ENCODE results near the gene CNGA1. TPM values are rescaled to one million over a fixed set of nuclear protein-coding genes. Genes with fewer than 3 reads are reported as not detected.
A peak's percentile ranks its signal among the peaks of the same experiment; 100 is the strongest.
"Not testable (repeated sequence)": the region's sequence is repeated elsewhere in the genome, so short reads cannot be mapped to it uniquely, and the experiment has no call there.

Gene CNGA1
- total and polyA plus RNA-seq, 2 donors = 2.5 to 8.2 TPM

DNA sequence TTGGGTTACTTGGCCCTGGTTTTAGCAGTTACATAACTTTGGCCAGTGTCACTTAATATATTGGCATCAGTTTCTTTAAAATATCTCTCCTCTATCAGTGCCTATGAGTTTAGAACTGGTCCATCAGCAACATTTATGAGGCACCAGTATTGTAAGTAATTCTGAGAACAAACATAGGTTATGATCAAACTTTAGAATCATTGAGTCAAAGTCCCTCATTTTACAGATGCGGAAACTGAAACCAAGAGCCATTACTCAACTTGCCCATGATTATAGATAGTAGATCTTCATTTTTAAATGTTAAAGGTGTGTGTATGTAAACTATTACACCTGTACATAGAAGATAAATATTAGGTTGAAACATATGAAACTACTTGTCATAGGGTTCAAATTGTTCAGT, 4.6 kb upstream of the CNGA1 start:
- WGBS = 0% methylated on average over 1 of the region's 1 CpG
- no peak for DNase-seq (ENCODE audit: extremely low spot score)
- Histone ChIP-seq H3K4me1 (ENCODE audit: insufficient read depth) (no peaks in the 10 kb centered on the region), H3K4me3 (ENCODE audit: low read depth, low read length) (no peak overlapping the region), H3K36me3 (ENCODE audit: insufficient read depth) (no peaks in the 10 kb centered on the region), H3K27ac (ENCODE audit: low read depth) (no peak overlapping the region)

DNA sequence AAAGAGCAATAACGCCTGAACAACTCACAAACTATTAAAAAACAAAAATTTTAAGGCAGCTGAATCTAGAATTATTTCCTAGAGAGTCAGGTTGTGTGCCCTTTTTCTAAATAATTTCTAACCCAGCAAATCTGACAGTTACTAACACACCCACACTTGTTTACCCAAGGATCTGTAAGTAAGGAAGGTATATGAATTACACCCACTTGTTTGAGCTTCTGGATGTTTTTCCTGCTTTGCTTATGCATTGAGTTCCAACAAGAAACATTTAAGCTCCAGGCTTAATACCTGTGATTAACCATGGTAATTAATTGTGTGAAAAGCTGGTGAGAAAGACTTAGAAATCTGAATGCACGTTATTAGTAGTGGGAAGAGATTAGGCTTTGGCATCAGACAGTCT, 1.6 kb upstream of the CNGA1 start:
- Histone ChIP-seq H3K27ac (ENCODE audit: low read depth) (no peak overlapping the region), H3K4me3 (ENCODE audit: low read depth, low read length) (no peak overlapping the region), H3K4me1 (ENCODE audit: insufficient read depth) (no peaks in the 10 kb centered on the region), H3K36me3 (ENCODE audit: insufficient read depth) (no peaks in the 10 kb centered on the region)
- DNase-seq (ENCODE audit: extremely low spot score) = no peak
- 65% methylated on average over 2 of the region's 2 CpGs for WGBS

DNA sequence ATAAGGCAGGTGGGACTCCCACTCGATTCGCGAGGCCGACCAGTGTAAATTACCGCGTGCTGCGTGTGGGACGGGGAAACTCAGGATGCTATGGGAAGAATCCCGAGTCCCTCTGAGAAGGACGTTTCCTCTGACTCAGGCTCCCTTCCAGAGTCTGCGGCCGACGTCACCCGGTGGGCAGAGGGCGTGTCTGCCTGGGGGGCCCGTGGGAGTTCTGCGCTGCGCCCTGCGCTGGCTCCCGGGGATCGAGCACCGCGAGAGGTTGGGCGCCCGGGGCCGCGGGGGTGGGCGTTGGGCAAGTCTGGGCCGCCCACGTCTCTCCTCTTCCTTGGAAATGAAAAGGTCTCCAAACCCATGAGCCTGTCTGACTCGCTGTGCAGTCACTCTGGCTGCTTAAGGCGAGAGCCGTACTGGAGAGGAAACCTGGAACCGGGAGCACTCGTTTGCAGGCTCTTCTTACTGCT, 659 bp upstream of the CNGA1 start:
- peak; percentile 37 for DNase-seq (ENCODE audit: extremely low spot score)
- H3K36me3 ChIP-seq (ENCODE audit: insufficient read depth) = no peaks in the 10 kb centered on the region
- H3K4me1 ChIP-seq (ENCODE audit: insufficient read depth) = no peaks in the 10 kb centered on the region
- peak overlapping the region; percentile 76 for H3K27ac ChIP-seq (ENCODE audit: low read depth)
- H3K4me3 ChIP-seq (ENCODE audit: low read depth, low read length) = peak overlapping the region; percentile 53
- 1% methylated on average over 35 of the region's 35 CpGs for WGBS

DNA sequence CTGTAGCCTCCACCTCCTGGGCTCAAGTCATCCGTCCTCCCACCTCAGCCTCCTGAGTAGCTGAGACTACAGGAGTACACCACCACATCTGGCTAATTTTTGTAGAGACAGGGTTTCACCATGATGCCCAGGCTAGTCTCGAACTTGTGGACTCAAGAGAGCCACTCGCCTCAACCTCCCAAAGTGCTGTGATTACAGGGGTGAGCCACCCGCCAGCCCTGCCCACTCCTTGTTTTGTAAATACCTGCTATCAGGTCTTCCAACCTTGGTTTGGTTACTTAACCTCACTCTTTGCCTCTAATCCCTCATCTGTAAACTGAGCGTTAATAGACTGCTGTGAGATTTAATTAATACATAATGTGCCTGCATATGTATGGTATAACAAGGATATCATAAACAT, 803 bp downstream of the CNGA1 start:
- H3K4me3 ChIP-seq (ENCODE audit: low read depth, low read length) = peak overlapping the region; percentile 53
- peaks cover 1% of the 10 kb centered on the region for H3K36me3 ChIP-seq (ENCODE audit: insufficient read depth)
- no peak for DNase-seq (ENCODE audit: extremely low spot score)
- H3K4me1 ChIP-seq (ENCODE audit: insufficient read depth) = no peaks in the 10 kb centered on the region
- 80% methylated on average over 5 of the region's 5 CpGs for WGBS
- peak overlapping the region; percentile 68 for H3K27ac ChIP-seq (ENCODE audit: low read depth)

DNA sequence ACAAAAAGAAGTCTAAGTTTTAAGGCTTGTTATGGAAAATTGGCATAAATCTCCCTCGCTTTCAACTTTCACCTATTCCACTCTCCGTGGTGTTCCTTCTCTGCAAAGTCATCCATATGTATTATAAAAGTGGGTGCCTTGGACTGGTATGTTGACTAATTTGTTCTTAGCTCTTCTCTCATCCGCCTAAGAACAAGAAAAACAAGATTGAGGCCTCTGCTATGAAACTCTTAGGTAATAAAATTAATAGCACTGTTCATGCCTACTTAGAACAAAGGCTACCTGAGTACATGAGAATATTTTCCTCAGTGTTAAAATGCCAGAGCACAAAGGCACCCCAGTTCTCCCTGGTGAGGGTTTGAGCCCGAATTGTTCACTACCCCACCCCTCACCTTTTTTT, 1.3 kb downstream of the CNGA1 start:
- peaks cover 1% of the 10 kb centered on the region for H3K36me3 ChIP-seq (ENCODE audit: insufficient read depth)
- no peak for DNase-seq (ENCODE audit: extremely low spot score)
- H3K4me1 ChIP-seq (ENCODE audit: insufficient read depth) = no peaks in the 10 kb centered on the region
- H3K27ac ChIP-seq (ENCODE audit: low read depth) = peak overlapping the region; percentile 68
- 93% methylated on average over 4 of the region's 4 CpGs for WGBS
- H3K4me3 ChIP-seq (ENCODE audit: low read depth, low read length) = no peak overlapping the region

DNA sequence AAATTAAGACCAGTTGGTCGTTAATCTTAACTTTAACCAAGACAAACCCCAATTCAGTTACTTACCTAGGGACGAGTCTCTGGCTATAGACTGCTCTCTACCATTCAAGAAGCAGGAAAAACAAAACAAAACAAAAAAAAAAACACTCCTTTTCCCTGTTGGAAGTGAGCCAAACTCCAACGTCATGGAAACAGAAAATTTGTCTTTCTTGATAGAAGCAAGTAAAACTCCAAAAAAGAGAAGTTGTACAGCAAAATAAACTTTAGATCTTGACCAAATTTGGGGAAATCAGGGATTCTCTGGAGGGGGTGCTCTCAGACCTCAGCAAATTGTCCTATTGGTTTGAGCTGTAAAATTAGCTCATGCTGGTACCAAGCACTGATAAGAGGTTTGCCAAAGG, 3.7 kb downstream of the CNGA1 start:
- Histone ChIP-seq H3K4me3 (ENCODE audit: low read depth, low read length) (no peak overlapping the region), H3K4me1 (ENCODE audit: insufficient read depth) (no peaks in the 10 kb centered on the region), H3K27ac (ENCODE audit: low read depth) (no peak overlapping the region), H3K36me3 (ENCODE audit: insufficient read depth) (peaks cover 1% of the 10 kb centered on the region)
- no peak for DNase-seq (ENCODE audit: extremely low spot score)
- 66% methylated on average over 3 of the region's 3 CpGs for WGBS

DNA sequence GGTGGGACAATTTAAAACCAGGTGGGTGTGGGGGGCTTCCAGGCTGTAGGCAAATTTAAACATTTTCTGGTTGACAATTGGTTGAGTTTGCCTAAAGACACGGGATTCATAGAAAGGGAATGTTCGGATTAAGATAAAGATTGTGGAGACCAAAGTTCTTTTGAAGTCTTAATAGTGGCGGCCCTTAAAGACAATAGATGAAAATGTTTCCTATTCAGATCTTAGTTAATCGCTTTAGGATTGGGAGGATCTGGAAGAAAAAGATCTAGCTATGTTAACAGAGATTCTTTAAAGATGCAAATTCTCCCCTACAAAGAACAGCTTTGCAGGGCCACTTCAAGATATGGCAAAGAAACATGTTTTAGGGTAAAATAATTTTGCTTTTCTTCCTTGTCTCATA, 4.8 kb downstream of the CNGA1 start:
- peaks cover 1% of the 10 kb centered on the region for H3K36me3 ChIP-seq (ENCODE audit: insufficient read depth)
- WGBS = 84% methylated on average over 4 of the region's 4 CpGs
- H3K4me3 ChIP-seq (ENCODE audit: low read depth, low read length) = no peak overlapping the region
- DNase-seq (ENCODE audit: extremely low spot score) = no peak
- H3K4me1 ChIP-seq (ENCODE audit: insufficient read depth) = no peaks in the 10 kb centered on the region
- no peak overlapping the region for H3K27ac ChIP-seq (ENCODE audit: low read depth)

DNA sequence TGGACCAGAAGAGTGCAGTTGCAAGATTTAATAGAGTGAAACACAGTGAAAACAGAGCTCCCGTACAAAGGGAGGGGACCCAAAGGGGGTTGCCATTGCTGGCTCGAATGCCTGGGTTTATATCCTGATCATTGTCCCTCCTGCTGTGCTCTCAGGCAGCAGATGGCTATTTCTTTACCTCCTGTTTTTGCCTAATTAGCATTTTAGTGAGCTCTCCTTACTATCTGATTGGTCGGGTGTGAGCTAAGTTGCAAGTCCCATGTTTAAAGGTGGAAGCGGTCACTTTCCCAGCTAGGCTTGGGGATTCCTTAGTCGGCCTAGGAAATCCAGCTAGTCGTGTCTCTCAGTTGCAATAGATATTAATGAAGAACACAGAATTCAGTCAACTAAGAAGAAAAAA, 5.6 kb downstream of the CNGA1 start:
- not testable (repeated sequence) for H3K4me3 ChIP-seq (ENCODE audit: low read depth, low read length); H3K36me3 ChIP-seq (ENCODE audit: insufficient read depth); H3K4me1 ChIP-seq (ENCODE audit: insufficient read depth); DNase-seq (ENCODE audit: extremely low spot score); H3K27ac ChIP-seq (ENCODE audit: low read depth)
- WGBS = 82% methylated on average over 6 of the region's 6 CpGs

DNA sequence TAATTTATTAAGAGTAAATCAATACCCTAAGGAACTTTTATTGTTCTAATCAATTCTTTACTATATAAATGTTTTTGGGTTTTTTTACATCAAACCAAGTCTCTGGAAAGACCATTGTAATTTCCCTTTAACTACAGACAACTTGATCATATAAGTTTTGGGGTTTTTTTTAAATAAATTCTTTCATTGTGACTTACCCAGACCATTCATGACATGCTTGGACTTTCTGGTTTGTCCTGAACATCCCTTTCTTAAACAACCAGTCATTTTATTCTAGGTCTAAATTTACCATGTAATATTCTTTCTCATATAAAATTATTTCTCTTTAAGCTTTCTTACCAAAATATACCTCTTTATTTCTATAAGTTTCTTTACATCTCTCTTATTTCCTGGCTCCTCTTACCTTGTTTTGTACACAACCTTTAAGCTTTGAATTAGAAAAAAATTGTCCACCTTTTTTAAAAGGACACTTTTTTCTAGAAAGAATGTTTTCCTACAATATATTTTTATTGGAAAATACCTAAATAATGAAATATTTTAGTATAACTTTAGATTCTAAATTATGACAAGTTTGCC, 8.4 kb downstream of the CNGA1 start:
- Histone ChIP-seq H3K4me3 (ENCODE audit: low read depth, low read length) (no peak overlapping the region), H3K27ac (ENCODE audit: low read depth) (no peak overlapping the region), H3K36me3 (ENCODE audit: insufficient read depth) (peaks cover 1% of the 10 kb centered on the region), H3K4me1 (ENCODE audit: insufficient read depth) (no peaks in the 10 kb centered on the region)
- no peak for DNase-seq (ENCODE audit: extremely low spot score)

DNA sequence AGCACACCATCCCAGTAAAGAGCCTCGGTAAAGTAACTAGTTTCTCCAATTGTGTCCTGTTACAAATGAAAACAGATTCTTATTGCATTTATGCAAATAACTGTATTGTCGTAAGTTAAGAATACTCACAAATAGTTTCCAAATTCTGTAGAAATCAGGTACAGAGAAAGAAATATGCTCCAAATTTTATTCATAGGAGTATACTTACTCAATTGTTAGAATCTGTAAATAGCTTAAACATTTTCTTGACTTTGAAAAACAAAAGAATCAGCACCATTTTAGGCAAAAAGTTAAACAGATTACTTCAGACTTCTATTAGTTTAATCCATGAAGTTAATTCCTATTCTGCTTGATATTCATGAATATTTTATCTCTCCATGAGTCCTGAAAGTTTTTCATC, 10.7 kb downstream of the CNGA1 start:
- H3K27ac ChIP-seq (ENCODE audit: low read depth) = no peak overlapping the region
- no peak for DNase-seq (ENCODE audit: extremely low spot score)
- H3K4me3 ChIP-seq (ENCODE audit: low read depth, low read length) = no peak overlapping the region
- 94% methylated on average over 2 of the region's 2 CpGs for WGBS
- no peaks in the 10 kb centered on the region for H3K4me1 ChIP-seq (ENCODE audit: insufficient read depth)
- H3K36me3 ChIP-seq (ENCODE audit: insufficient read depth) = peaks cover under 1% of the 10 kb centered on the region

DNA sequence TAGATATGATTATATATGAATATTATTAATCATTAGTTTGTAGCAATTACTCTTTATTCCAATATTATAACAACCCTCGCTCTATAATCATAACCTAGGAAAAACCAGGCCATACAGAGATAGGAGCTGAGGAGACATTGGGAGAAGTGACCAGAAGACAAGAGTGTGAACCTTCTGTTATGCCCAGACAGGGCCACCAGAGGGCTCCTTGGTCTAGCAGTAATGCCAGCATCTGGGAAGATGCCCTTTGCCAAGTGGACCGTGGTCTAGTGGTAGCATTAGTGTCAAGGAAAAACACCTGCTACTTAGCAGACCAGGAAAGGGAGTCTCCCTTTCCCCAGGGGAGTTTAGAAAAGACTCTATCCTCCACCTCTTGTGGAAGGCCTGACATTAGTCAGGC, 12.9 kb downstream of the CNGA1 start:
- H3K4me3 ChIP-seq (ENCODE audit: low read depth, low read length); H3K36me3 ChIP-seq (ENCODE audit: insufficient read depth); H3K4me1 ChIP-seq (ENCODE audit: insufficient read depth); H3K27ac ChIP-seq (ENCODE audit: low read depth); DNase-seq (ENCODE audit: extremely low spot score): not testable (repeated sequence)
- 71% methylated on average over 2 of the region's 2 CpGs for WGBS

DNA sequence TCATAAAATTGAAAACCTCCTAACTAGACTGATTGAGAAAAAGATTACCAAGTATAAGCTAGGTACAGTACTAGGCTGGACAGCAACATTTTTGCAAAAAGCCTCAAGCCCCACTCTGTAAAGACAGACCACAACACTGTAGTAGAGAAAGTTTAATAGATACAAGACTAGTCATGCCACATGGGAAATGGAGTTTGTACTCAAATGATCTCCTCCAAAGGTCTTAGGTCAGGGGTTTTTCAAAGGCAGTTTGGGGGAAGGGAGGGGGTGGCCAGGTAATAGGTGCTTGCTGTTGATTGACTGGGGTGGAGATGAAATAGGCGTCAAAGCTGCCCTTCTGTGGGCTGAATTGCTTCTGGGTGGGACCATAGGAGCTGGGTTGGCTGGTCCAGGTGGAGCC, 14.2 kb downstream of the CNGA1 start:
- no peak overlapping the region for H3K27ac ChIP-seq (ENCODE audit: low read depth)
- H3K4me1 ChIP-seq (ENCODE audit: insufficient read depth) = no peaks in the 10 kb centered on the region
- H3K36me3 ChIP-seq (ENCODE audit: insufficient read depth) = no peaks in the 10 kb centered on the region
- DNase-seq (ENCODE audit: extremely low spot score) = no peak
- H3K4me3 ChIP-seq (ENCODE audit: low read depth, low read length) = no peak overlapping the region
- 81% methylated on average over 1 of the region's 1 CpG for WGBS

DNA sequence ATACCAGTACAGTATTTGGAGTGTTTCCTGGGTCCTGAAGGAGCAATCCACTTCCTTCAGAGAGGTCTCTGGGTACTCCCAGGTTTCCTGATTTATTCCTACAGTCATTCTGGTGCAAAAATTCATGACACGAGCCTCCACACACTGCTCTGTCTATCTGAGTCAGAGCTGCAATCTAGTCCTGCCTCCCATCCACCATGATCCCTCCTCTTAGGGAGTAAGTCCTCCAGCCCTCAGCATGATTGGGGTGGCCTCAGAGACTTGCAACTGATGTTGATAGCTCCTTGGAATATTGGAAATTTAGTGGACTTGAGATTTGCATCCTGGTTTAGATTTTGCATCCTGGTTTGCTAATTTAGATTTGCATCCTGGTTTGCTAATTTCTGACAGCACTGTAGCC, 20.5 kb downstream of the CNGA1 start:
- no peak overlapping the region for H3K4me3 ChIP-seq (ENCODE audit: low read depth, low read length)
- no peaks in the 10 kb centered on the region for H3K36me3 ChIP-seq (ENCODE audit: insufficient read depth)
- WGBS = 57% methylated on average over 1 of the region's 1 CpG
- no peak for DNase-seq (ENCODE audit: extremely low spot score)
- no peaks in the 10 kb centered on the region for H3K4me1 ChIP-seq (ENCODE audit: insufficient read depth)
- H3K27ac ChIP-seq (ENCODE audit: low read depth) = no peak overlapping the region

DNA sequence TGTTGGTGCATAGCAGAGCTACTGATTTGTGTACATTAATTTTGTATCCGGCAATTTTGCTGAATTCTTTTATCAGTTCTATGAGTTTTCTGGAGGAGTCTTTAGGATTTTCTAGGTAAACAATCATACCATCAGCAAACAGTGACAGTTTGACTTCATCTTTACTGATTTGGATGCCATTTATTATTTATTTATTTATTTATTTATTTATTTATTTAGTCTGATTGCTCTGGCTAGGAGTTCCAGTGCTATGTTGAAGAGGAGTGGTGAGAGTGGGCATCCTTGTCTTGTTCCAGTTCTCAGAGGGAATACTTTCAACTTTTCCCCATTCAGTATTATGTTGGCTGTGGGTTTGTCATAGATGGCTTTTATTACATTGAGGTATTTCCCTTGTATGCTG, 24.0 kb downstream of the CNGA1 start:
- H3K4me1 ChIP-seq (ENCODE audit: insufficient read depth); H3K27ac ChIP-seq (ENCODE audit: low read depth); DNase-seq (ENCODE audit: extremely low spot score); H3K4me3 ChIP-seq (ENCODE audit: low read depth, low read length); H3K36me3 ChIP-seq (ENCODE audit: insufficient read depth): not testable (repeated sequence)
- WGBS = 97% methylated on average over 1 of the region's 1 CpG

DNA sequence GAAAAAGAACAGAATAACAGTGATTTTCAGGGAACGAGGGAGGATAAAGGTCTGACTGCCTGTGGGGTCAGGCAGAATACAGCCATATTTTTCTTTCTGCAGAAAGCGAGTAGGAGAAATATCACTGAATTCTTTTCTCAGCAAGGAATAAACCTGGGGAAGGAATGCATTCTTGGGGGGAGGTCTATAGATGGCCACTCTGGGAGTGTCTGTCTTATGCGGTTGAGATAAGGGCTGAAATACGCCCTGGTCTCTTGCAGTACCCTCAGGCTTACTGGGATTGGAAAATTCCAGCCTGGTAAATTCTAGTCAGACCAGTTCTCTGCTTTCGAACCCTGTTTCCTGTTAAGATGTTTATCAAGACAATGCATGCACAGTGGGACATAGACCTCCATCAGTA, 26.3 kb downstream of the CNGA1 start:
- H3K4me3 ChIP-seq (ENCODE audit: low read depth, low read length) = no peak overlapping the region
- H3K36me3 ChIP-seq (ENCODE audit: insufficient read depth) = no peaks in the 10 kb centered on the region
- WGBS = 89% methylated on average over 5 of the region's 5 CpGs
- DNase-seq (ENCODE audit: extremely low spot score) = no peak
- H3K27ac ChIP-seq (ENCODE audit: low read depth) = no peak overlapping the region
- no peaks in the 10 kb centered on the region for H3K4me1 ChIP-seq (ENCODE audit: insufficient read depth)

All from urinary bladder (tissue), 4 donors.